GM23338 (cell line): Measurements from ENCODE around the gene TYW1B. TPM values are rescaled to one million over a fixed set of nuclear protein-coding genes. Genes with fewer than 3 reads are reported as not detected.
"Not testable (repeated sequence)": the region's sequence is repeated elsewhere in the genome, so short reads cannot be mapped to it uniquely, and the experiment has no call there.

Experiments used
- ATAC-seq: fragments of 200-7000 bp; cut with Tn5 transposase; 3 replicates; pipeline ENCODE4 v1.9.1; 2020
- DNase-seq: peaks from one replicate; pipeline ENCODE4 v3.0.0-alpha.2; 2015; ENCODE audit warnings: low spot score
- H2AFZ ChIP-seq: fragments of 200-600 bp; sonication (generic); 2 replicates; pipeline ENCODE4 v1.8.0; 2016; ENCODE audit warnings: antibody characterized with exemption, mild to moderate bottlenecking, moderate library complexity
- H3F3A ChIP-seq: fragments of 200-600 bp; sonication (generic); replicated peaks from 2 replicates; pipeline ENCODE4 v1.8.0; 2017; ENCODE audit warnings: antibody characterized with exemption, mixed run types, low read depth
- H3K27ac ChIP-seq: fragments of 200-600 bp; sonication (generic); 2 replicates; pipeline ENCODE4 v1.6.1; 2016; ENCODE audit warnings: low read depth
- H3K27me3 ChIP-seq: fragments of 200-600 bp; sonication (generic); 2 replicates; pipeline ENCODE4 v1.8.0; 2016; ENCODE audit warnings: mild to moderate bottlenecking, mixed run types, moderate library complexity; ENCODE audit not compliant: insufficient read depth
- H3K36me3 ChIP-seq: fragments of 200-600 bp; sonication (generic); 2 replicates; pipeline ENCODE4 v1.8.0; 2016; ENCODE audit warnings: mild to moderate bottlenecking; ENCODE audit not compliant: insufficient read depth
- H3K4me1 ChIP-seq: fragments of 200-600 bp; sonication (generic); 2 replicates; pipeline ENCODE4 v1.8.0; 2016; ENCODE audit warnings: mild to moderate bottlenecking, moderate library complexity; ENCODE audit not compliant: insufficient read depth
- H3K4me2 ChIP-seq: fragments of 200-600 bp; sonication (generic); 2 replicates; pipeline ENCODE4 v1.7.1; 2017; ENCODE audit warnings: mixed run types
- H3K4me3 ChIP-seq: fragments of 200-600 bp; sonication (generic); 2 replicates; pipeline ENCODE4 v1.6.1; 2016; ENCODE audit warnings: mixed run types
- H3K79me2 ChIP-seq: fragments of 200-600 bp; sonication (generic); replicated peaks from 2 replicates; pipeline ENCODE4 v1.8.0; 2017; ENCODE audit warnings: mild to moderate bottlenecking; ENCODE audit not compliant: insufficient read depth
- H3K9me2 ChIP-seq: fragments of 200-600 bp; sonication (generic); 2 replicates; pipeline ENCODE4 v1.8.0; 2017; ENCODE audit not compliant: insufficient read depth
- H4K20me1 ChIP-seq: fragments of 200-600 bp; sonication (generic); replicated peaks from 2 replicates; pipeline ENCODE4 v1.8.0; 2017; ENCODE audit warnings: mild to moderate bottlenecking; ENCODE audit not compliant: insufficient read depth
- H3K27ac Mint-ChIP-seq: 2 replicates; pipeline ENCODE4 v1.8.0; 2020; ENCODE audit warnings: inconsistent platforms, mild to moderate bottlenecking, moderate library complexity, mixed read lengths
- H3K27me3 Mint-ChIP-seq: 3 replicates; pipeline ENCODE4 v1.8.0; 2022; ENCODE audit warnings: low read depth, mild to moderate bottlenecking, moderate library complexity, mixed read lengths, inconsistent platforms; ENCODE audit not compliant: insufficient read depth, poor library complexity
- H3K36me3 Mint-ChIP-seq: 3 replicates; pipeline ENCODE4 v1.8.0; 2021; ENCODE audit warnings: low read depth, mild to moderate bottlenecking, inconsistent platforms, moderate library complexity, mixed read lengths
- H3K4me1 Mint-ChIP-seq: 3 replicates; pipeline ENCODE4 v1.8.0; 2020; ENCODE audit warnings: mild to moderate bottlenecking, inconsistent platforms, mixed read lengths
- H3K4me3 Mint-ChIP-seq: 3 replicates; pipeline ENCODE4 v1.8.0; 2021; ENCODE audit warnings: moderate library complexity, mild to moderate bottlenecking, inconsistent platforms, mixed read lengths
- H3K9me3 Mint-ChIP-seq: 3 replicates; pipeline ENCODE4 v1.8.0; 2020; ENCODE audit warnings: moderate library complexity, mild to moderate bottlenecking, inconsistent platforms, mixed read lengths
- CREB1 ChIP-seq: fragments of 250-450 bp; sonication (Bioruptor Pico); IDR thresholded peaks from 2 replicates; pipeline ENCODE4 v1.5.0; 2020; ENCODE audit warnings: low read depth, mild to moderate bottlenecking, moderate library complexity
- EZH2 ChIP-seq: fragments of 200-600 bp; sonication (generic); IDR thresholded peaks from one replicate; pipeline ENCODE4 v1.8.0; 2017; ENCODE audit warnings: antibody characterized with exemption, mild to moderate bottlenecking, low read depth; ENCODE audit not compliant: unreplicated experiment
- EZH2phosphoT487 ChIP-seq: fragments of 200-600 bp; sonication (generic); IDR thresholded peaks from one replicate; pipeline ENCODE4 v1.8.1; 2018; ENCODE audit warnings: antibody characterized with exemption; ENCODE audit not compliant: unreplicated experiment
- ZNF114 ChIP-seq: fragments of 250-450 bp; sonication (Bioruptor Pico); IDR thresholded peaks from 2 replicates; pipeline ENCODE4 v1.5.0; 2020; ENCODE audit warnings: mild to moderate bottlenecking, moderate library complexity
- ZNF331 ChIP-seq: fragments of 250-450 bp; sonication (Bioruptor Pico); IDR thresholded peaks from 2 replicates; pipeline ENCODE4 v1.5.0; 2020; ENCODE audit warnings: low read depth, mild to moderate bottlenecking, moderate library complexity
- polyA plus RNA-seq: library from polyadenylated mRNA; unstranded; fragments of >200 nt; fragmentation: Nextera tagmentation; extraction: Ambion mirVana; gene quantifications from 2 replicates; pipeline ENCODE4 v1.2.1, GENCODE V29; 2016
- total RNA-seq: library from RNA; depleted of rRNA; stranded (reverse); fragments of >200 nt; shearing (Covaris generic); gene quantifications from 2 replicates; pipeline ENCODE4 v1.2.3, GENCODE V29; 2014

The TYW1B gene
- total and polyA plus RNA-seq, 2 experiments from 2014 or later, result 2.8 to 5.6 TPM

DNA sequence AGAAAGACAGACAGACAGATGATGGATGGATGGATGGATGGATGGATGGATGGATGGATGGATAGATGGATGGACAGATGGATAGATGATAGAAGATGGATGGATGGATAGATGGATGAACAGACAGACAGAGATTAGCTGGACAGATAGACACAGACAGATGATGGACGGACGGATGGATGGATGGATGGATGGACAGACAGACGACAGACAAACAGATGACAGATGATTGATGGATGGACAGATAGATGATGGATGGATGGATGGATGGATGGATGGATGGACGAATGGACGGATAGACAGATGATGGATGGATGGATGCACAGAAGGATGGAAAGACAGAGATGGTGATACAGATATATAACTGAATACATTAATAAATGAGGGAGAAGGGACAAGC, 224.9 kb downstream of the TYW1B start:
- Histone ChIP-seq H3F3A (no peaks in the 10 kb centered on the region), H3K27me3 (no peaks in the 10 kb centered on the region), H3K4me1 (no peaks in the 10 kb centered on the region), H4K20me1 (no peaks in the 10 kb centered on the region), H2AFZ (no peak overlapping the region), H3K9me2 (peaks cover 3% of the 10 kb centered on the region; the same call in 1 of the 2 replicates), H3K36me3 (no peaks in the 10 kb centered on the region), H3K4me3 (no peak overlapping the region), H3K79me2 (no peaks in the 10 kb centered on the region), H3K4me2 (no peak overlapping the region), H3K27ac (no peak overlapping the region)
- TF ChIP-seq CREB1 (CRISPR knock-in tag) (no peak), ZNF331 (CRISPR knock-in tag) (no peak), ZNF114 (CRISPR knock-in tag) (no peak), EZH2 (no peak), EZH2phosphoT487 (no peak)
- Mint-ChIP-seq H3K27ac (no peak overlapping the region), H3K4me1 (peaks cover 4% of the 10 kb centered on the region; the same call in 2 of the 3 replicates), H3K4me3 (no peak overlapping the region), H3K9me3 (no peaks in the 10 kb centered on the region), H3K27me3 (peaks cover 3% of the 10 kb centered on the region), H3K36me3 (peaks cover 5% of the 10 kb centered on the region; the same call in 2 of the 3 replicates)
- ATAC-seq (no peak), DNase-seq (no peak)

DNA sequence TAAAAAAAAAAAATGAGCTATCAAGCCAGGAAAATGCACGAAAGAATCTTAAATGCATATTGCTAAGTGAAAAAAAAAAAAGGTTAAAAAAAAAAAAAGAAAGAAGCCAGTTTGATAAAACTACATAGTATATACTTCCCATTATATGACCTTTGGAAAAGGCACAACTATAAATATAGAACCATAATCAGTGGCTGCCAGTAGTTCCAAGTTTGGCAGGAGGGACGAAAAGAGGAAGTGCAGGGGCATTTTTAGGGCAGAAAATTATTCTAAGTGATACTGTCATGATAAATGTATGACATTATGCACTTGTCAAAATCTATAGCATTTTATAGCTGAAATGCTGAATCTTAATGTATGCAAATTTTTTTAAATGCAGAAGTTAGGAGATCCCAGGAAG, 226.3 kb downstream of the TYW1B start:
- not testable (repeated sequence) for H3K9me2 ChIP-seq, H3K9me3 Mint-ChIP-seq, H3K36me3 Mint-ChIP-seq, H4K20me1 ChIP-seq, H3K27ac Mint-ChIP-seq, H3K4me2 ChIP-seq, H3K36me3 ChIP-seq, DNase-seq, H3K27me3 Mint-ChIP-seq, ATAC-seq, H3K4me3 Mint-ChIP-seq, H3F3A ChIP-seq, H3K4me1 ChIP-seq, H3K27ac ChIP-seq, H3K4me1 Mint-ChIP-seq, H3K4me3 ChIP-seq, H2AFZ ChIP-seq, H3K27me3 ChIP-seq, H3K79me2 ChIP-seq

DNA sequence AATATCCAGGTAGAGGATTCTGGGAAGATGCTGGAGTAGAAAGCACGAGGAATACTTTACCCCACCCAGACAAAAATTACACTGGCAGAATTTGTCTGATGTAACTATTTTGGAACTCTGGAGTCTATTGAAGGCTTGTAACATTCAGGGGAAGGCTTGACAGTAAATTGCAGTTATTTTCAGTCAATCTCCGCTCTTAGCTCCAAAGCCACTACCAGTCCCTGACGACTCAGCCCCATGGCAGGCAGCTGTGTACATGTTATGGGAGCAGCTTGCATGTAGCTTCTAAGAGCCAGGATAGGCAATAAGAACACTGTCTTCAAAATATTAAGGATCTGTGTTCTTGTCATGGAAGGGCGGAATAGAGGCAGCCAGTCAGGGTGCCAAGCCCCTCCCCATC, 238.0 kb downstream of the TYW1B start:
- not testable (repeated sequence) for H3K27ac Mint-ChIP-seq, H3K27me3 Mint-ChIP-seq, H3K27ac ChIP-seq, H3K4me2 ChIP-seq, H3K9me2 ChIP-seq, H2AFZ ChIP-seq, H3K4me3 ChIP-seq, H3K4me3 Mint-ChIP-seq, DNase-seq, H3K27me3 ChIP-seq, H3K36me3 ChIP-seq, H3K79me2 ChIP-seq, H3K4me1 Mint-ChIP-seq, H3F3A ChIP-seq, H3K4me1 ChIP-seq, ATAC-seq, H4K20me1 ChIP-seq
- H3K36me3 Mint-ChIP-seq, result peaks cover 22% of the 10 kb centered on the region
- peaks cover 12% of the 10 kb centered on the region for H3K9me3 Mint-ChIP-seq

DNA sequence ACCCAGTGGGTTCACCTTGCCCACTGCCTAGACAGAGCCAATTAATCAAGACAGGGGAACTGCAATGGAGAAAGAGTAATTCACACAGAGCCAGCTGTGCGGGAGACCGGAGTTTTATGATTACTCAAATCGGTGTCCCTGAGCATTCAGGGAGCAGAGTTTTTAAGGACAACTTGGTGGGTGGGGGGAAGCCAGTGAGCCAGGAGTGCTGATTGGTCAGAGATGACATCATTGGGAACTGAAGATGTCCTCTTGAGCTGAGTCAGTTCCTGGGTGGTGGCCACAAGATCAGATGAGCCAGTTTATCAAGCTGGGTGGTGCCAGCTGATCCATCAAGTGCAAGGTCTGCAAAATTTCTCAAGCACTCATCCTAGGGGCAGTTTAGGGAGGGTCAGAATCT, 240.7 kb downstream of the TYW1B start:
- not testable (repeated sequence) for H3K27ac ChIP-seq, H3K4me1 ChIP-seq, H3K4me2 ChIP-seq, H3K36me3 ChIP-seq, H3F3A ChIP-seq, H3K27me3 Mint-ChIP-seq, H2AFZ ChIP-seq, ATAC-seq, H3K9me2 ChIP-seq, H3K4me1 Mint-ChIP-seq, H3K4me3 ChIP-seq, H3K79me2 ChIP-seq, H3K27me3 ChIP-seq, H4K20me1 ChIP-seq, DNase-seq, H3K4me3 Mint-ChIP-seq, H3K27ac Mint-ChIP-seq
- H3K9me3 Mint-ChIP-seq, result peaks cover 15% of the 10 kb centered on the region
- peaks cover 34% of the 10 kb centered on the region for H3K36me3 Mint-ChIP-seq

DNA sequence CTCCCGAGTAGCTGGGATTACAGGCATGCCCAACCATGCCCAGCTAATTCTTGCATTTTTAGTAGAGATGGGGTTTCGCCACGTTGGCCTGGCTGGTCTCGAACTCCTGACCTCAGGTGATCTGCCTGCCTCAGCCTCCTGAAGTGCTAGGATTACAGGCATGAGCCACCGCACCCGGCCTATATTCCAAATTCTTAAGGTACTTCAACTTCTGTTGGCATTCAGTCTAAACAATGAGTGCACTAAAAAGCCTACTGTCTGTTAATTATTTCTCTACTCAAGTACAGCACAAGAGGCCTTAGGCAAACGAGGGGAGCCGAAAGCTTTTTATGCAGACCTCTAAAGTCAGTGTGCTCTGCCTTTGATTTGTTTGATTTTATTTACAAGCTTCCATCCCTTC, 243.4 kb downstream of the TYW1B start:
- not testable (repeated sequence) for H2AFZ ChIP-seq, H4K20me1 ChIP-seq, H3K4me1 Mint-ChIP-seq, H3K27me3 Mint-ChIP-seq, H3K79me2 ChIP-seq, H3K27ac Mint-ChIP-seq, H3F3A ChIP-seq, DNase-seq, ATAC-seq, H3K27me3 ChIP-seq, H3K9me2 ChIP-seq, H3K4me1 ChIP-seq, H3K4me2 ChIP-seq, H3K4me3 Mint-ChIP-seq, H3K27ac ChIP-seq, H3K4me3 ChIP-seq, H3K36me3 ChIP-seq
- Mint-ChIP-seq H3K36me3 (peaks cover 28% of the 10 kb centered on the region), H3K9me3 (peaks cover 15% of the 10 kb centered on the region)

DNA sequence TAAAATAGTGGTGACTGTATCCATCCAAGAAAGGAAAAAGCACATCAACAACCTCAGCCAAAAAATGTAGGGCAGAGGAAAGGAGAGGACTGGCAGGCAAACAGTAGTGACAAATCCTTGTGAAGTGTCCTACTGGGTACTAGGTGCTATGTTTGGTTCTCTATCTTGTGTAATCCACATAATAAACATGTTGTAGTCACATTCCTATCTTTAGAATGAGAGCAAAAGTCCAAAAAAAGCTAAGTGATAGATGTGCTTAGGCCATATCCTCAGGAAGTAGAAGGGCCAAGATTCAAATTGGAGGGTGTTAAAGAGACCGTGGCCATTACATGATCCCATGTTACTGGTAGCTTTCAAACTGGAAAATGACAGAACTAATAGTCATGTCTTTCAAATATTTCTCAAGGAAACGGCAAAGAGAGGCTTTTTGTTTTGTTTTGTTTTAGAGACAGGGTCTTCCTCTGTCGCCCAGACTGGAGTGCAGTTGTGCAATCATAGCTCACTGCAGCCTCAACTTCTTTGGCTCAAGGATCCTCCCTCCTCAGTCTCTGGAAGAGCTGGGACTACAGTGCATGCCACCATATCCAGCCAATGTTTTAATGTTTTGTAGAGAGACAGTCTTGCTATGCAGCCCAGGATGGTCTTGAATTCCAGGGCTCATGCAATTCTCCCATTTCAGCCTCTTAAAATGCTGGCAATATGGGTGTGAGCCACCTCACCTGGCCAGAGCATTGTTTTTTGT, 244.2 kb downstream of the TYW1B start:
- not testable (repeated sequence) for H3K36me3 ChIP-seq, H3K27ac ChIP-seq, H3K9me2 ChIP-seq, H3K9me3 Mint-ChIP-seq, H3K27me3 Mint-ChIP-seq, H4K20me1 ChIP-seq, H3K27ac Mint-ChIP-seq, H3K4me3 ChIP-seq, H3K4me1 Mint-ChIP-seq, H3K4me1 ChIP-seq, ATAC-seq, H2AFZ ChIP-seq, H3K4me2 ChIP-seq, DNase-seq, H3K27me3 ChIP-seq, H3K4me3 Mint-ChIP-seq, H3F3A ChIP-seq, H3K79me2 ChIP-seq
- H3K36me3 Mint-ChIP-seq, result peaks cover 28% of the 10 kb centered on the region
